Activated CD4-positive, alpha-beta T cell treated with anti-CD3 and anti-CD28 coated beads, Interleukin-2, amount 50 U/mL, for 48 hours (primary cell): Measurements from ENCODE around the gene IFI27L2.

ENCODE experiments used
- DNase-seq, 2 experiments: peaks; one replicate each; pipeline ENCODE4 v3.0.0-alpha.2; 2020

IFI27L2 gene

GRCh38 chr14:94098326-94098992 is 30.9 kb downstream of the IFI27L2 start:
- DNase-seq, result no peak

- no peak for DNase-seq
These were observed 32.3 kb downstream of the IFI27L2 start for GRCh38 chr14:94097091-94097490.

GRCh38 chr14:94093418-94093817 is 36.0 kb downstream of the IFI27L2 start:
- no peak for DNase-seq

GRCh38 chr14:94089479-94089878 is 39.9 kb downstream of the IFI27L2 start:
- no peak for DNase-seq

- no peak for DNase-seq
These were observed 40.9 kb downstream of the IFI27L2 start for GRCh38 chr14:94088516-94088915.

- DNase-seq, result no peak
These were observed 41.5 kb downstream of the IFI27L2 start for GRCh38 chr14:94087891-94088290.

- DNase-seq, result peak; percentile 7 to 20
These were observed 48.0 kb downstream of the IFI27L2 start for GRCh38 chr14:94081386-94081820.

GRCh38 chr14:94080621-94081385 is 48.6 kb downstream of the IFI27L2 start, which contains the start of the genes DDX24 and IFI27L1:
TSS of gene DDX24 (minus strand) at chr14:94081202. CDS start at chr14:94079742, 1,460 bp downstream.
TSS of gene IFI27L1 (plus strand) at chr14:94081310. CDS start at chr14:94096938, 15,628 bp downstream.
- peak; percentile 97 to 98 for DNase-seq

- DNase-seq, result no peak
These were observed 49.3 kb downstream of the IFI27L2 start for GRCh38 chr14:94079891-94080620.

- no peak for DNase-seq
These were observed 51.6 kb downstream of the IFI27L2 start for GRCh38 chr14:94077823-94078222.
